ENCODE measurements around the gene PICK1. TPM values are rescaled to one million over a fixed set of nuclear protein-coding genes. Genes with fewer than 3 reads are reported as not detected.

The PICK1 gene
- total and polyA plus RNA-seq, 2 of the 13 experiments (the other 11 are each of a cell fraction or from before 2014, with no cell fraction given) = 19.3 to 25.3 TPM

DNA sequence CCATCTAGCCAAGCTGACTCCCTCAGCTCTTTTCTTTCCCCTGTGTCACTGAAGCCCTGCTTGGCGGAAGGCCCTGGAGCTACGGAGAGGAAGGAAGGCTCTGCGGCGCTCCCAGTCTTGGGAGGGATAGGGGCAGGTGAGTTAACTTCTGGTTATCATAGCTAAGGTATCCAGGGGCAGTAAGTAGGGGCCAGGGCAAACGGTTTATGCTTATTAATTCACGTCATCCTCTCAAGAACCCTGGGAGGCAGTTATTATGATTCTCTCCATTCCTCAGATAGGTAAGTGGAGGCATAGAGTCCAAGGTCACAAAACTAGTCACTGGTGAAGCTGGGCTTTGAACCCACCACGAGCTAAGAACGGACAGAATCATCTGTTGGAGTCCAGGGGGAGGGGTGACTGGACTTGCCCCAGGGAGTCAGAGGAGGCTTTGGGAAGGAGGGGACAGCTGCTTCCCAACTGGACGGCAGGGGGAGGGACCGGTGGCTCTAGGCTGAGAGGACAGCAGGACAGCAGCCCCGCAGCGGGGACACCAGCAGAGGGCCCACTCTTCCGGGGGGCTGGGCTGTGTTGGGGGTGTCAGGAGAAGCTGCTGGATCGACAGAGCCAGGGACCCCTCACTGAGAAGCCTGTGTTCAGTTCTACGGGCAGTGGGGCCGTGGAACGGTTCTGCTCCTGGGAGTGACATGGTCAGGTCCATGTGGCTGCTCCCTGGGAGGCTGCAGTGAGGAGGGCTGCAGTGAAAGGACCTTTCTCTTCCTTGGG, 49.8 kb downstream of the PICK1 start:
- H3K4me2 ChIP-seq (ENCODE audit: low read depth, low read length) = peak overlapping the region; percentile 43; the same call in 1 of the 2 replicates
- 92% methylated on average over 8 of the region's 17 CpGs for WGBS (ENCODE audit: low lambda C conversion rate)
- DNase-seq (ENCODE audit: low spot score) = no peak
- TSS peak; percentile 27 for BruUV-seq (replicated peaks)
- in situ Hi-C loops (cut with HindIII; ENCODE audit: extremely low pct_ligation_motif_present, low pct_unique_long_range_greater_than_20kb) (no loop called here), intact Hi-C loops (cut with micrococcal nuclease; ENCODE audit: unreplicated experiment) (loop anchor here (2.0 kb wide), 1 partner anchor 54 kb away; no protein-coding TSS in a partner anchor)
- peaks cover 0 to 15% of the 10 kb centered on the region in 2 experiments; a peak in 1 of 5 replicates for H3K36me3 ChIP-seq (replicated peaks in 1 of 2; ENCODE audit: control insufficient read depth in 1 of 2, insufficient read depth in 2 of 2, low read length in 2 of 2)
- CTCF ChIA-PET (ENCODE audit: low intra/inter-chr PET ratio, low total read pairs) = interaction anchor here (0.6 kb wide), 1 partner anchor 452 kb away, joined by 3 read pairs; no protein-coding TSS in a partner anchor
- ATAC-seq = no peak
- H2AFZ ChIP-seq (ENCODE audit: low read length) = no peak overlapping the region
- H4K20me1 ChIP-seq (ENCODE audit: insufficient read depth, low read length) = no peaks in the 10 kb centered on the region; the same call in 1 of the 2 replicates
- H3K4me1 ChIP-seq (ENCODE audit: insufficient read depth, low read length) = peaks cover 54% of the 10 kb centered on the region
- no peaks in the 10 kb centered on the region for H3K9me3 ChIP-seq (ENCODE audit: low read length)
- POLR2A ChIA-PET = interaction anchor here (0.9 to 6.1 kb wide), 7 partner anchors 9 to 112 kb away, joined by 3 to 60 read pairs (median 3); partner anchors contain the start of gene PLA2G6
- no peaks in the 10 kb centered on the region for H3K27me3 ChIP-seq (ENCODE audit: control insufficient read depth in 1 of 2, insufficient read depth in 2 of 2, low read length in 2 of 2)
- no peak overlapping the region for H3K4me3 ChIP-seq (replicated peaks in 1 of 3; ENCODE audit: insufficient read depth in 1 of 3, low read depth in 2 of 3, low read length in 3 of 3)
- H3K79me2 ChIP-seq (ENCODE audit: insufficient read depth, low read length) = peaks cover 3% of the 10 kb centered on the region
- peak overlapping the region; percentile 35 for H3K27ac ChIP-seq (ENCODE audit: extremely low read length, insufficient read depth, low read length)
- no peak for FAIRE-seq
- H3K9ac ChIP-seq (ENCODE audit: insufficient read depth, low read depth, low read length) = no peak overlapping the region
- TF ChIP-seq, protein P1, sequence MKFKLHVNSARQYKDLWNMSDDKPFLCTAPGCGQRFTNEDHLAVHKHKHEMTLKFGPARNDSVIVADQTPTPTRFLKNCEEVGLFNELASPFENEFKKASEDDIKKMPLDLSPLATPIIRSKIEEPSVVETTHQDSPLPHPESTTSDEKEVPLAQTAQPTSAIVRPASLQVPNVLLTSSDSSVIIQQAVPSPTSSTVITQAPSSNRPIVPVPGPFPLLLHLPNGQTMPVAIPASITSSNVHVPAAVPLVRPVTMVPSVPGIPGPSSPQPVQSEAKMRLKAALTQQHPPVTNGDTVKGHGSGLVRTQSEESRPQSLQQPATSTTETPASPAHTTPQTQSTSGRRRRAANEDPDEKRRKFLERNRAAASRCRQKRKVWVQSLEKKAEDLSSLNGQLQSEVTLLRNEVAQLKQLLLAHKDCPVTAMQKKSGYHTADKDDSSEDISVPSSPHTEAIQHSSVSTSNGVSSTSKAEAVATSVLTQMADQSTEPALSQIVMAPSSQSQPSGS (CRISPR knock-in tag; IDR thresholded peaks at IDR 0.05) = no peak
- no peak for TF ChIP-seq NFIB (CRISPR knock-in tag; IDR thresholded peaks at IDR 0.05; ENCODE audit: borderline replicate concordance)
- TF ChIP-seq ZNF891 (CRISPR knock-in tag; IDR thresholded peaks at IDR 0.05) = peak; percentile 73
- TF ChIP-seq ZC3H4 (CRISPR knock-in tag; IDR thresholded peaks at IDR 0.05; ENCODE audit: borderline replicate concordance) = no peak
- TF ChIP-seq, protein P2, sequence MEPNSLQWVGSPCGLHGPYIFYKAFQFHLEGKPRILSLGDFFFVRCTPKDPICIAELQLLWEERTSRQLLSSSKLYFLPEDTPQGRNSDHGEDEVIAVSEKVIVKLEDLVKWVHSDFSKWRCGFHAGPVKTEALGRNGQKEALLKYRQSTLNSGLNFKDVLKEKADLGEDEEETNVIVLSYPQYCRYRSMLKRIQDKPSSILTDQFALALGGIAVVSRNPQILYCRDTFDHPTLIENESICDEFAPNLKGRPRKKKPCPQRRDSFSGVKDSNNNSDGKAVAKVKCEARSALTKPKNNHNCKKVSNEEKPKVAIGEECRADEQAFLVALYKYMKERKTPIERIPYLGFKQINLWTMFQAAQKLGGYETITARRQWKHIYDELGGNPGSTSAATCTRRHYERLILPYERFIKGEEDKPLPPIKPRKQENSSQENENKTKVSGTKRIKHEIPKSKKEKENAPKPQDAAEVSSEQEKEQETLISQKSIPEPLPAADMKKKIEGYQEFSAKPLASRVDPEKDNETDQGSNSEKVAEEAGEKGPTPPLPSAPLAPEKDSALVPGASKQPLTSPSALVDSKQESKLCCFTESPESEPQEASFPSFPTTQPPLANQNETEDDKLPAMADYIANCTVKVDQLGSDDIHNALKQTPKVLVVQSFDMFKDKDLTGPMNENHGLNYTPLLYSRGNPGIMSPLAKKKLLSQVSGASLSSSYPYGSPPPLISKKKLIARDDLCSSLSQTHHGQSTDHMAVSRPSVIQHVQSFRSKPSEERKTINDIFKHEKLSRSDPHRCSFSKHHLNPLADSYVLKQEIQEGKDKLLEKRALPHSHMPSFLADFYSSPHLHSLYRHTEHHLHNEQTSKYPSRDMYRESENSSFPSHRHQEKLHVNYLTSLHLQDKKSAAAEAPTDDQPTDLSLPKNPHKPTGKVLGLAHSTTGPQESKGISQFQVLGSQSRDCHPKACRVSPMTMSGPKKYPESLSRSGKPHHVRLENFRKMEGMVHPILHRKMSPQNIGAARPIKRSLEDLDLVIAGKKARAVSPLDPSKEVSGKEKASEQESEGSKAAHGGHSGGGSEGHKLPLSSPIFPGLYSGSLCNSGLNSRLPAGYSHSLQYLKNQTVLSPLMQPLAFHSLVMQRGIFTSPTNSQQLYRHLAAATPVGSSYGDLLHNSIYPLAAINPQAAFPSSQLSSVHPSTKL (CRISPR knock-in tag; IDR thresholded peaks at IDR 0.05) = no peak
- no peak for TF ChIP-seq MED8 (CRISPR knock-in tag; IDR thresholded peaks at IDR 0.05; ENCODE audit: insufficient replicate concordance)
- TF ChIP-seq, protein P3, sequence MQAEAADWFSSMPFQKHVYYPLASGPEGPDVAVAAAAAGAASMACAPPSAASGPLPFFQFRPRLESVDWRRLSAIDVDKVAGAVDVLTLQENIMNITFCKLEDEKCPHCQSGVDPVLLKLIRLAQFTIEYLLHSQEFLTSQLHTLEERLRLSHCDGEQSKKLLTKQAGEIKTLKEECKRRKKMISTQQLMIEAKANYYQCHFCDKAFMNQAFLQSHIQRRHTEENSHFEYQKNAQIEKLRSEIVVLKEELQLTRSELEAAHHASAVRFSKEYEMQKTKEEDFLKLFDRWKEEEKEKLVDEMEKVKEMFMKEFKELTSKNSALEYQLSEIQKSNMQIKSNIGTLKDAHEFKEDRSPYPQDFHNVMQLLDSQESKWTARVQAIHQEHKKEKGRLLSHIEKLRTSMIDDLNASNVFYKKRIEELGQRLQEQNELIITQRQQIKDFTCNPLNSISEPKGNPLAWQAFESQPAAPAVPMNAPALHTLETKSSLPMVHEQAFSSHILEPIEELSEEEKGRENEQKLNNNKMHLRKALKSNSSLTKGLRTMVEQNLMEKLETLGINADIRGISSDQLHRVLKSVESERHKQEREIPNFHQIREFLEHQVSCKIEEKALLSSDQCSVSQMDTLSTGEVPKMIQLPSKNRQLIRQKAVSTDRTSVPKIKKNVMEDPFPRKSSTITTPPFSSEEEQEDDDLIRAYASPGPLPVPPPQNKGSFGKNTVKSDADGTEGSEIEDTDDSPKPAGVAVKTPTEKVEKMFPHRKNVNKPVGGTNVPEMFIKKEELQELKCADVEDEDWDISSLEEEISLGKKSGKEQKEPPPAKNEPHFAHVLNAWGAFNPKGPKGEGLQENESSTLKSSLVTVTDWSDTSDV (CRISPR knock-in tag; IDR thresholded peaks at IDR 0.05) = no peak
- no peak for TF ChIP-seq ZFP36 (IDR thresholded peaks at IDR 0.05; ENCODE audit: borderline replicate concordance, low read depth, low read length, partially characterized antibody)
- no peak for TF ChIP-seq ZNF567 (CRISPR knock-in tag; IDR thresholded peaks at IDR 0.05; ENCODE audit: borderline replicate concordance)
- peak; percentile 48; the same call in 1 of the 2 replicates for TF ChIP-seq ZMYM3 (CRISPR knock-in tag; IDR thresholded peaks at IDR 0.05)
- no peak for TF ChIP-seq ZNF709 (CRISPR knock-in tag; IDR thresholded peaks at IDR 0.05)
- no peak for TF ChIP-seq TMF1 (CRISPR knock-in tag; IDR thresholded peaks at IDR 0.05; ENCODE audit: low read depth)
- 0 out of 2 replicates have a peak, but pooled peaks have one; percentile 16 for TF ChIP-seq ZNF274 (CRISPR knock-in tag; IDR thresholded peaks at IDR 0.05)
- peak; percentile 13; the same call in 1 of the 2 replicates for TF ChIP-seq HNF4A (CRISPR knock-in tag; IDR thresholded peaks at IDR 0.05)
- no peak for TF ChIP-seq SMARCC2 (IDR thresholded peaks at IDR 0.05)
- no peak for TF ChIP-seq GZF1 (CRISPR knock-in tag; IDR thresholded peaks at IDR 0.05)

All from HepG2 (cell line).